Middle frontal gyrus (tissue), 1 donor: ENCODE data around the gene CCNA2.

Experiments used
- DNase-seq: peaks from one replicate; pipeline ENCODE4 v3.0.0-alpha.2; 2015; ENCODE audit warnings: low spot score; ENCODE audit errors: extremely low spot score

CCNA2 gene

DNA sequence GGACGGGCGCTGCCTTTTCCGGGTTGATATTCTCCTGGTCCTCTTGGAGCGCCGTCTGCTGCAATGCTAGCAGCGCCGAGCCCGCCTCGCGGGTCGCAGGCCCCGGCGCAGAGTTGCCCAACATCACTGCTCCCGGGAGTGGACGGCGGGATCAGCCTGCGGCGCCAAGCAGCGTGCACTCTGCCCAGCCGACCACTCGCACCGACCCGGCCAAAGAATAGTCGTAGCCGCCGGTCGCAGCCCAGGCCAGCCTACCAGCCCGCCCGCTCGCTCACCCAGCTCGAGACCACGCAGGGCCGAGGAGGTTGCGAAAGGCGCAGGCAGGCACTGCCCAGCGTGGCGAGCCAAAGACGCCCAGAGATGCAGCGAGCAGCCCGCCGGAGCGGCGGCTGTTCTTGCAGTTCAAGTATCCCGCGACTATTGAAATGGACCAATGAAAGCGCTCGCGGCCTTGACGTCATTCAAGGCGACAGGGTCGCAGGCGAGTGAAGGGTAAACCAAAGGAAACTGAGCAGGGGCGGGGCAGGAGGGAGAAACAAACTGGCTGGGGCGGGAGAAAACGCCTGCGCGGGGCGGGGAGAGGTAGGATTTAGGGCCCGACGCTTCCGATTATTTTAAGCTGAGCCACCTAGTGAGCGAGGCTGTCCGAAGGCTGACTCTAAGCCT is at the start of gene CCNA2:
Gene CCNA2 (minus strand): TSS at position 379 of the 666 bp plus-strand sequence. CDS start 255 bp downstream, at position 124.
- peak; percentile 81 for DNase-seq

DNA sequence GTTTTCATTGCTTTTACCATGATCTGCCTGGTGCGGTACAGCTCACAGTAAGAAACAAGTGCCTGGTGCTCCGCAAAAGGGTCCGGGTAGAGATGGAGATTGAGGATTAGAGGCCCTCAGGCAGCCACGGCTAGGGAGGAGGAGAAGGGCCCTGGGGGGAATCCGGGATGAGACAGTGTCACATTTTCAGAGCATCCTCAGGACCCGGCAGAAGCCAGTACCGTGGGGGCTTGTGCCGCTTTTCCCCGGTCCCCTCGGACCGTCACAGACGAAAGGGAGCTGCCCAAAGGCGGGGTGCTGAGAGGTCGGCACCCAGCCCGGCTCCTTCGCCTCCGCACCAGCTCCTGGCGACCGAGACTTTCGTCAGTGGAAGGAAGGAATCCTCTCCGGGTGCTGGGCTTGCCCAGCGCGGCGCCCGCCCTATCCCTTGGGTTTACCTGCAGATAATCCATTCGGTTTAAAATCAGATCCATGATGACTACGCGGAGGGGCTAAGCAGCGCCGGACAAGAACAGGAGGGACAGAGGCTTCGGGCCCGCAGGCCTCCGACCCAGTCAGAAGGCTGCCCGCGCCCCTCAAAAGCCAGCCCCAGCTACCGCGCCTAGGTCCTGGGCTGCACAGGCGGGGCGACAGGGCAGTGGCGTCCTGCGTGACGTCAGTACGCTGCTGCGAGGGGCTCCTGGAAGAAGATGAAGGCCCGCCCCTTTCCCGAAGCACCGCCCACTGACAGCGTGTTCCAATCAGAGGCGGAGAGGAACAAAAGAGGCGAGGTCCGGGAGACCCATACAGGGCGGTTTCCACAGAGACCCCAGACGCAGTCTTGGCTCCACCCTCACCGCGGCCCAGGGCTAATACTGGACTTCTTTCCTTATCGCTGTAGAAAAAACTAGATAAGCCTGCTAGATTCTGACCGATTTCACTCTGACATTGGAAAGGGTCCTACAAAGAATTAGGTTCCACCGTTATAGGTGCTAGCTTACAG is 46.4 kb upstream of the CCNA2 start, which contains the start of gene BBS7:
Gene BBS7 (minus strand): TSS at position 634 of the 982 bp plus-strand sequence. CDS start 161 bp downstream, at position 473.
- peak; percentile 96 for DNase-seq

DNA sequence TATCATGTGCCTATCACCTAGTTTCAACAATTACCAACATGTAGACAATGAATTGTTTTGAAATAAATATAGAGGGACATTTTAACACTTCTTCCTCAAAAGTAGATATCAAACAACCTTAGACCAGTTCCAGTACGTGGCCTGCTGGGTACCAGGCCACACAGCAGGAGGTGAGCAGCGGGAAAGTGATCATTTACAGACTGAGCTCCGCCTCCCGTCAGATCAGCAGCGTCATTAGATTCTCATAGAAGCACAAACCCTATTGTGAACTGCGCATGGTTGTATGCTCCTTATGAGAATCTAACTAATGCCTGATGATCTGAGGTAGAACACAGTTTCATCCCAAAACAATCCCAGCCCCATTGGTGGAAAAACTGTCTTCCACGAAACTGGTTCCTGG is 40.1 kb upstream of the CCNA2 start:
- no peak for DNase-seq

DNA sequence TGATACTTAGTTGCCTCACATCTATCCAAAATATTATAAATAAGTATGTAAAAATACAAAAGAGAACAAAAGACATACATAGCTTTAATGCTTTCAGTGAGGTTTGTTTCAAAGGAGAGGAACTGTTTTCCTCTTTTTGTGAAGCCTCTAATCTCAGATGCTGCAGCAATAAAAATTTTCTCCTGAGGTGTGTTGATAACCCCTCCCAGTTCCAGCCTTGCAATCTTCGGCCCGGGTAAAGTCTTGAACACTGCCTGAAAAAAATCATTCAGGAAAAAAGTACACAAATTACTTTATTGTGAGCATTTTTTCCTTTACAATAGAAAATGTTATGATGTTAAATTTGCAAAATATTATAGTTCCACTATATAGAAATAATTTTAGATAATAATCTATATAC is 37.7 kb upstream of the CCNA2 start:
- DNase-seq, result no peak

DNA sequence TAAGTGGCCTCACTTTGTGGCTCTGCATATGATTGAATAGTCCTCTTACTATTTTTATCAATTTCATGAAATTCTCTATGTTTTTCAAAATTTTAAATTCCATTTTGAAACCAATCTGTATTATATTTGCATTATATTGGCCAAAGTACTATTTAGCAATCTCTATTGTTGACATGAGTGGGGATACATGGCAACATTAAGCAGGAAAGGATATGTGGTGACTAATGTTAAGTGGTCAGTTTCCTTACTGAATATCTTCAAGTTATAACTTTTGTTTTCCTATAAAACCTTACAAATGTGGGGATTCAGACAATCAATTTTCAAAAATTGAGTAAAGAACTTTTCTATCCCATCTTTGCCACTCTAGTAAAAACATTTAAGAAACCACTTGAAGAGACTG is 36.4 kb upstream of the CCNA2 start:
- no peak for DNase-seq

DNA sequence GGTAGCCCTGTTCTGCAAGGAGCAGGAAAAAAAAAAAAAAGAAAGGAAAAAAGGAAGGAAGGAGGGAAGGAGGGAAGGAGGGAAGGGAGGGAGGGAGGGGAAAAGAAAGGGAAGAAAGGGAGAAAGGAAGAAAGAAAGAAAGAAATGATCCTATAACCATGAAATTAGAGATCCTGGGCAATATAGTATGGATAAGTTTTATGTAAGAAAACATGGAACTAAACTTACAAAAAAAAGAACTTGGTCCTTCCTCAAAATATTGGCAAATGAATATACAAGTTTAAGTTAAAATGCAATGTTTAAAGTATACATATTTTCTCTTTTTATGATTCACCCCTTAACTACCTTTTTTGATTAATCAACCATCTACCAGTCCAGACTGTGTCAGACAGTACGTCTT is 27.7 kb upstream of the CCNA2 start:
- DNase-seq, result no peak

DNA sequence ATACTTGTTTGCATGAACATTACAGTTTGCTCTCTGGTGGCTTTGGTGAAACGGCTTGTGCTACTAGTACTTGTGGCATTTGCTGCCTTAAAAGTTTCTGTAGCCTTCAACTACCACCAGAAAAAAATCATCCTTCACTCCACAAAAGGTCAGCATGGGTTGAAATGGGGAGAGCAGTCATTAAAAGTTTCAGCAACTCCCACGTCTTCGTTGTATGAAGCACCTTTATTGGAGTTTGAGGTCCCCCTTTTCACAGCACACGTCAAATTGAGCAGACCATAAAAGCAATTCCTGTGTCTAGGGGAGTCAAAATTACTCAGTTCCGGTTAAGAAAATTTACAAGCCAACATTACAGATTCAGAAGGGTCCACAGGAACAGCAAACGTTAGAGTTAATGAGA is 23.0 kb upstream of the CCNA2 start:
- DNase-seq, result no peak

DNA sequence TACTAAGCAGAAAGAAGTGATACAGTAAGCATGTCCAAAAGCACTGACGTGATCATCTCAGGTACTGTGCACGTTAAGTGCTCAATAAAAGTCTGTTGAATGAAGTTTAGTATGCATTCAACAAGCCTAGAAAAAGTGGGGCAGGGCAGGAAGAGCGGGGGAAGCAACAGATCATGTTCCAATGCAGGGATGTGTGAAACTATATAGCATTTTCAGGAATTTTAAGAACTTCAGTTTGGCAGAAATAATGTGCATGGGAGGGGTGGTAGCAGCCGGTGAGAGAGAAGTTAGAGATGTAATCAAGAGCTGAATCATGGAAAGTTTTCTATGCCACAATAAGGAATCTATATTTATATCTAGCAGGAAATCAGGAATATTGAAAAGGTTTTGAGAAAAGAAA is 19.2 kb upstream of the CCNA2 start:
- no peak for DNase-seq

DNA sequence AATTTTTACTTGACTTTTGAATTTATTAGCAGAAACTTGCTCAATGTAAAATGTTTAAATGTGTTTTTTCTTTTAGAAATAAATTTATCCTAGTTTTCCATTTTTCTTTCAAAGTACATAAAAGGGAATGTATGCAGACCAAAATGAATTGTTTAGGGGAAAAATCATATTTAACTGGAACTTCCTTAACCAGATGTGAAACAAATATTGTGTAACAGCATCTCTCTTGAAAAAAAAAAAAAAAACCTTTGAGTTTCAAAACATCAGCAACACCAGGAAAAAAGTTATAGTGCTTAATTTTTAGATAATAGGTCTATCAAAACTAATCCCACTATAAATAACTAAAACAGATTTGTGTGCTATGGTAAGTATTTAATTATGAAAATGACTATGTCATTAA is 14.5 kb upstream of the CCNA2 start:
- DNase-seq, result no peak

DNA sequence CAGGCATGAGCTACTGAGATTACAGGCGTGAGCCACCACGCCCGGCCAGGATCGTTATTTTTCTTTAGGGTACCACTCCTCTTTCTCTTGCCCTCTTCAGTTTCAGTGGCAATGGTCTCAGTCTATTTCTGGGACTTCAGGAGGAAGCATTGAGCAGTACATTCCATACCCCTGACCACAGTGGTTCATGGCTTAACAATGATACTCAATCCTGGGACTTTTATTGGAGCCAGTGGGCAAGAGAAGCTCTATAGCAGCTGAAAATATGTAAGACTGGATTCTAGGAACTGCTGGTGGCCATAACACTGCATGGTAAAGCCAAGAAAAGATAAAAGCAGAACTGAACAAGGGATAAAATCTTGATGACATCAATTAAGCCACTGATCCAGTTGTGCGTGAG is 5.8 kb upstream of the CCNA2 start:
- no peak for DNase-seq

DNA sequence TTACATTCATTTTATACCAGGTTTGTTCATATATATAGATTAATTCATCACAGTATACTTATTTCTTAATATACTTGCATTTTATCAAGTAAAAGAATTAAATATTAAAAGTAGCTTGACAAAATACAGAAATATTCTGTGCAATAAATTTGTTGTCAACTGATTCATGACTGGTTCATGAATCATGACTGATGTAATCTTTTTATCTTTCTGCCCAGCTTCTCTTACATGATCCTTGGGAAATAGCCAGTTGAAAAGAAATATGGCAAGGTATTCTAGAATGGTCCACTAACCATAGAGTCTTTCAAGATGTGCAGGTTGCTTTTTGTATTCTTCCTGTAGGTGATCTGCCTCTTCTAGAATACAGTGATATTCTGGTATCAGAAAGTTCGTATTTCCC is 4.2 kb upstream of the CCNA2 start:
- DNase-seq, result no peak

DNA sequence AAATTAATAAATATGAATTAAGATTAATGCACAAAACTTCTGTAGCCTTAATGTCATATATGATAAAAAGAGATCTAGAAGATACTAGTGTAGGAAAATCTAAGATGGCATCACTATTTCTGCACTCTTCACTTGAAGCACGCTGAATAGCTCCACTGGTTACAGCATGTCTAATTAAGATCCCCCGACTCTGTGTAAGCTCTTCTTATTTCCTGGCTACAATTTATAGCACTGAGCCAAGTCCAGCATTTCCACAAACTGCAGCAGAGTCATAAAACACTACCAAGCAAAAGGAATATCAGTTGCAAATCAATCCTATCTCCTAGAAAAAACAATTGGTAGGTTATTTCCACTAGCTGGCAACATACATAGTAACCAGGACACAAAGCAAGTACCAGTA is 1.3 kb upstream of the CCNA2 start:
- no peak for DNase-seq

DNA sequence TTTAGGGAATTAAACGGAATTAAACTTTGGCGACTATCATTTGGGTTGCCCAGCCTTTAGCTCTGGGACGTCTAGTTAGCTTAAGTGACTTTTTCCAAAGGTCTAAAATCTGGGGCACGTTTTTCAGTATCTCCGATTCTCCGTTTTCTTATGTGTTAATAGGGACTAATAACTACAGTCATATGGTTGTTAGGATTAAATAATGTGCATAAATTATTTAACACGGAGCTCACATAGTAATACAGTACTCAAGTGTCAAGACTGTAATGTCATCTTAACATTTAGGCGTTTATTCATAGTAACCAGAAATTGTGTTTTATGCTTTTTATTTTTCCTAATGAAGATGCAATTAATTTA is 466 bp upstream of the CCNA2 start:
- no peak for DNase-seq

DNA sequence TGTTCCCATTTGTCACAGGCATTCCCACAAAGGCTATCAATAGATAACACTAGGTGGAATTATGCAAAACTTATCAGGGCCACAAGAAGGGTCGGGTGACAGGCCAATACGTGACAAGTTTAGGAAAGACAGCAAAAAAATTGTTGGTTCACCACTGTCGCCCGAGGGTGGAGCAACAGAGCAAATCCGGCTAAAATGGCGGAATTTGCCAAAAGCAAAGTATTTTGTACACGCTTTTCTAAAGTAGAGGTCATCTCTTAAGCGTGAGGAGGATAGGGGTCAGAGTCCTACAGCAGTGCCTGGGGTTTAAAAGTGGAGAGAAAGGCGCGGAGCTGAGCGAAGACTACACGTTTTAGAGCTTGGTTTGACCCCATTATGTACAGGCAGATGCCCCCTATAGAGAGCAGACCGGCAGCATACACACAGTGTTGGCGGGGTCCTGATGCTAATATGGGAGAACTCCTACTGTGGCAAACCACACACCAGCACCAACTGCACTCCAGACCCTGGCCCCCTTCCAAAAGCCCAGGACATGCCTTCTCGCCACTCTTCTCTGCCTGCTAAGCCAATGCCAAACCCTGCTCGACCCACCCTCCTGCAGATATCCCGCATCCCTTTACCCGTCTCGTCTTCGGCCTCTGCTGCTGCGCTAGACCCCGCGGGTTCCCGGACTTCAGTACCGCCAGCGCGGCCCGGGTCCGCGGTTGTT is 733 bp downstream of the CCNA2 start:
- DNase-seq, result no peak

DNA sequence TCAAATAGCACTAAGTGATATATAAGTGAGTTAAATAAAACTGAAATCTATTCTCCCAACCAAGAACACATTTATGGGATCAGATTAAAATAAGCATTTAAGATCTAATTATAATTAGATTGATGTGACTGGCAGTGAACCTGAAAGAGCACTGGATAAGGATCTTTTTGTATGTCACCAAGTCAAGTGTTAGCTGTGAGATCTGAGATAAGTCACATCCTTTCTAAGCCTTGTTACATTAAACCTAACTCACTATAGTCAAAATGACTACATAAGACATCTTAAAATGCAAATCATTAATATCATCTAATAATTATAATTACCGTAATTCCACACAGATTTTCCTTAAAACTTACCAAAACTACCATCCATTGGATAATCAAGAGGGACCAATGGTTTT is 1.6 kb downstream of the CCNA2 start:
- DNase-seq, result no peak

DNA sequence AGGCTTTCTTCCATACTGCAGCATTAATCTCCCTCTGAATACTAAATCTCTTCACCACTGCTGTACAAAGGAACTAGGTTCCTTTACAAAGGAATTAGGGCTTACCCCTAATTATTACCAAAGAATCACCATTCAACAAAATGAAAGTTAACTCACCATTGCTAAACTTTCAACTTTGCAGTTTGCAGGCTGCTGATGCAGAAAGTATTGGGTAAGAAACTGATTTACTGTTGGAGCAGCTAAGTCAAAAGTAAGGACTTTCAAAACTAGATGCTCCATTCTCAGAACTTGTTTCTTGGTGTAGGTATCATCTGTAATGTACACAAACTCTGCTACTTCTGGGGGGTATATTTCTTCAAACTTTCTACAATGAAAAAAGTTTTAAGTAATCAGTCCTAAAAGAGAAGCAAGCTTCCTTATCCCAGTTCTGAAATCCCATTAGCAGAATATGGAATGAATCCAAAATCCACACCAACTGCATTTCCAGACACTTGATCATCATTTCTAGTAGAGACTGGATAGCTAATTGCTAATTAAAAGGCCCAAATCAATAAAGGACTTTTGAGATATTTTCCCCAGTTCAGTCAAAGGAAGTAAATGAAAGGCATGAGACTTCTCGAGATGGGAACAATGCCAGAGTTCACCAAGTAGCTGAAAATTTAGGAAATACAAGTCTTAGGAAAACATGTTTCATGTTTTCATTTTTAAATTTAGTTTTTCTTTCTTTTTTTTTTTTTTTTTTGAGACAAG is 4.3 kb downstream of the CCNA2 start:
- DNase-seq, result no peak

DNA sequence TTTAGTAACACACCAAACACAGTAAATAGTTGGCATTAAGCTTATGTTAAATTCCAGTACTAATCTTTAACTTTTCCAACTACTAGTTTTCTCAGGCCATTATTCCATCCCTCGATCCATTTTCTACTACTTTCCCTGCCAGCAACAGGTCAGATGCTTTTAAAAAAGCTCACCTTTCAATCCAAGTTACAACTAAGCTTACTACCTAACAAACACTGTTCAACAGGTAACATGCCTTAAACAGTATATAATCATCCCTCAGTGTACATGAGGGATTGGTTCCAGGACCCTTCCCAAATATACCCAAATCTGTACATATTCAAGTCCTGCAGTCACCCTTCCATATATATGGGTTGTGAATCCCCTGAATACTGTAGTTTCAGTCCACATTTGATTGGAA is 5.5 kb downstream of the CCNA2 start:
- DNase-seq, result no peak

DNA sequence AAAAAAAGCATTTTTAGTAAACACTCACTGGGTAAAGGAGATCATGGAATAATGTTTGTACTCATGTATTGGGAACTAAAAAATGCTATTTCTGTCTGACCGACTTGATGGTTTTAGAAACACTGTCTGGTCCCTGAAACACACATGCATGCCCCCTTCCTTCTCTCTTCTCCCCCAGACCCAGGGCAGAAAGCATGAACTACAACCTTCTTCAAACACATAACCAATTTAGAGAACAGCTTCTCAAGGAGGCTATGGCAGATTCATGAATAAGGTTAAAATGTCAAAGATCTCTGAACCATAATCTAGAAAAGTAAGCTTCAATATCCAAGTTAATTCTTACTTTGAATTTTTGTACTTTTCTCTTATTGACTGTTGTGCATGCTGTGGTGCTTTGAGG is 6.0 kb downstream of the CCNA2 start:
- DNase-seq, result no peak

DNA sequence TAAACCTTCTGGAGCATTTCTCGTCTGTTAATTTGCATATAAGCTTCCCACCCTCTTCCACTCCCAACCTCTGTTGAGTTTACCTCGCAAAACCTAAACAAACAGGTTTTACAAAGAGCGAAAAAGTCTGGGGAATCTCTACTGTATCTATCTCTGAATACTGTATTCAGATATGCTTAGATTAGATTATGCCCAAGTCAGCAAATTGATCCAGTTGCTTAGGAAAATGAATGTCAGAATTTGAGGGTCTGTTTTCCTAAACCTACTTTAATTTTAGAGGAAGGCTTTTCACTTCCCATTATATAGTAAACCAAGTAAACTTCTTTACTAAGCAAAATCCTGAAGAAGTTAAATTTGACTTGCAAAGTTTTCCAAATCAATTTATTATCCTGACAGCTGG is 6.7 kb downstream of the CCNA2 start:
- DNase-seq, result no peak

DNA sequence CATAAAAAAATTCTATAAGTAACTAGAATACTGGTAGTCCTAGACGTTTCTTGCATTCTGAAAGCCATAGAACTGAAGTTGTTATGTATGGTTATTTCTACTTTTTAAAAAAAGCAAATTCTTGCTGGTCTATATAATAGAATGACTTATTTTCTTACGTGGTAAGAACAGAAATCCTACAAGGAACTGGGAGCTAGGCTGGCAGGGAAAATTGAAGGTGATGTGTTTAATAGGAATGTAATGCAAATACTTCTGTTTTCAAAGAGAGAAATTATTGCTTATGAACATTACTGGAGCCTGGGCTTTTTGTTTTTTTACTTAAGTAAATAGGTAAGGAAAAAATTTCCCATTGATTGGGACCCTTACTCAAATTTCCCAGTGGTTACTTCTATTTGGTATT is 8.9 kb downstream of the CCNA2 start:
- DNase-seq, result no peak

DNA sequence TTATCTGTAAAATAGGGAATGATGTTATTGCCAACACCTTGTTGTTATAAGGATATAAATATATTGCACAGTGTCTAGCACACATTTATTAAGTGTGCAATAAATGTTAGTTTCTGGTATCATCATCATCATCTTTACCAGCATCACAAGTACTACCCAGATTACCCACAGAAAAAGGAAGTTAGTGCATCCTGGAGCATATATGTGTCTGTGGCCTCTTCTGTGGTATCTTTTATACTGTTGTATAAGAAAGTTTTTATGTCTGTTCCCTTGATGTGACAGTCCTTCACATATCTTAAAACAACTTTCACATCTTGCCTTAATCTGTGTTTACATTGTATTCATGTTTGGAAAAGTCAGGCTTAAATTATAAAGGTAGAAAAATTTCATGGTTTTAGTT is 12.6 kb downstream of the CCNA2 start:
- DNase-seq, result no peak
